HG02763 (cell line): Measurements from ENCODE around the gene PRXL2B.
"Not testable (repeated sequence)": the region's sequence is repeated elsewhere in the genome, so short reads cannot be mapped to it uniquely, and the experiment has no call there.

Source experiments
- ATAC-seq: cut with Tn5 transposase; IDR thresholded peaks from one replicate; pipeline ENCODE4 v1.9.1; 2021; ENCODE audit warnings: mild to moderate bottlenecking, moderate library complexity; ENCODE audit not compliant: unreplicated experiment

Gene PRXL2B

DNA sequence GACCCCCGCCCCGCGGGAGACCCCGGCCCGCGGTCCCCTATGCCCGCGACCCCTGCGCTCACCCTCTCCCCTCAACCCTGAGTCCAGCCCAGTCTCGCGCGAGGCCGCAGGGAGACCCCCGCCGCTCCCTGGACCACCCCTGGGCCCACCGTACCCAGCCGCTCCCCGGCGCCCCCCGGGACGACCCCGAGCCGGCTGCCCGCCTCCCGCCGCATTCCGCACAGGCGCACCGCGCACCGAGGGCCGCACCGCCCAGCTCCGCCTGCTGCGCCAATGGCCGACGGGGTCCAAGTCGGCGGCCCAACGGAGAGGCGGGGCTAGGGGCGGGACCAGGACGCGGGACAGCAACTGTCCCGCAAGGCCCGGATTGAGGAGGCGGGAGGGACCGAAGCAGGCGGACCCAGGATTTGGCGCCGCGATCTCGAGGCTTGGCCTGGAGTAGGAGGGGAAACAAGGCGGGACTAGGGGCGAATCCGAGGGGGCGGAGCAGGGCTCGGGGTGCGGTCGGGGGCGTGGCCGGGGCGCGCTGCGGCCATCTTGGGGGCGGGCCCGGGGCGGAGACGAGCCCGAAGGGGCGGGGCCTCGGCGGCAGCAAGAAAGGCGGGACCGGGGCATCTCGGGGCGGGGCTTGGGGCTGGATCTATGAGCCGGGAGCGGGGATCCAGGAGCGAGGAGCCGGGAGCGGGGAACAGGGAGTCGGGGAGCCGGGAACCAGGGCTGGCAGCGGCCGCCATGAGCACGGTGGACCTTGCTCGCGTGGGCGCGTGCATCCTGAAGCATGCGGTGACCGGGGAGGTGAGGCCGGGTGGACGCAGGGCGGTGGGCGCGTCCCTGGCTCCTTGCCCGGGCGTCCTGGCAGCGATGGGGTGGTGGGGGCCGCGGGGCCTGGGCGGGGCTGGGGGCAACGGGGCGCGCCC, at the start of gene PRXL2B:
PRXL2B (plus strand) TSS at position 624 of the 917 bp plus-strand sequence; CDS start at position 733, 109 bp downstream.
- peak; percentile 69 for ATAC-seq

DNA sequence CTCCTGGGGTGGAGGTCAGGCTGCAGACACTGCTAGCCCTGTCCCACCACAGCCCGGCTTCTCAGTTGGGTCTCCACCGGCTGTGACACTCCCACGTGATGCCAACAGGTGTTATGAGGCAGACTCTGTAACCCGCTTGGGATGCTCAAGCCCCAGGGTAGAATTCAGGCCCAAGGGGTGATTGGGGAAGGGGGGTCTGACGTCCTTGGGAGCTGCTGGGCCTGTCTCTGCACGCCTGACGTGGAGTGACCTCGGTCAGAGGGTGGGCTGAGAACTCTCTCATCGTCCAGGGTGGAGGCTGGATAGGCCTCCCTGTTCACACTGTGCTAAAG, 48.8 kb upstream of the PRXL2B start:
- no peak for ATAC-seq

- ATAC-seq = no peak
These were observed 48.2 kb upstream of the PRXL2B start for GRCh38 chr1:2538376-2538775.

GRCh38 chr1:2538872-2539271, 47.7 kb upstream of the PRXL2B start:
- ATAC-seq = no peak

DNA sequence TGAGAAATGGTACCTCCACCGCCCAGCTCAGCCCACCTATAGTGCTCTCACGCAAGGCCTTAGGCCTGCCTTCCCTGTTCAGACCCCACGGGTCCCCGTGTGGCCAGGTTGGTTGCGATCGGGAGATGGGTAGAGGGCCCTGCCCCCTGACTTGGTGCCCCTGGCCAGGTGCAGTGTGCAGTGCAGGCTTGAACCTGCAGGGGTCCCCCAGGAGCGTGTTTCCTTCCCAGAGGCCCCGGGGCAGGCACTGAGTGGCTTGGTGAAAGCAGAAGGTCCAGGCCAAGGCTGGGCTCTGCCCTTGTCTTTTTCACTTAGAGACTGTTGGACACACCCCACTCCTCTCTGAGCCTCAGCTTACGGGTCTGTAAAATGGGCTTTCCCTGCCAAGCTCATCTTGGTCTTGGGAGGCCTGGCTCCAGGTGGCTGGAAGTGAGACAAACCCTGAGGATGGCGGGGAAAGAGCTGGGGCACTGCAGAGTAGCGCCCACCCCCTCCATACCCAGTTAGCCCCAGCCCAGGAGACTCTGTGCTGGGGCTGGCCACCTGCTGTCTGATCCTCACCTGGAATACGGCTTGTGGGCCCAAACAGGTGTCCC, 47.2 kb upstream of the PRXL2B start:
- ATAC-seq = no peak

GRCh38 chr1:2540816-2541492, 45.6 kb upstream of the PRXL2B start:
- no peak for ATAC-seq

DNA sequence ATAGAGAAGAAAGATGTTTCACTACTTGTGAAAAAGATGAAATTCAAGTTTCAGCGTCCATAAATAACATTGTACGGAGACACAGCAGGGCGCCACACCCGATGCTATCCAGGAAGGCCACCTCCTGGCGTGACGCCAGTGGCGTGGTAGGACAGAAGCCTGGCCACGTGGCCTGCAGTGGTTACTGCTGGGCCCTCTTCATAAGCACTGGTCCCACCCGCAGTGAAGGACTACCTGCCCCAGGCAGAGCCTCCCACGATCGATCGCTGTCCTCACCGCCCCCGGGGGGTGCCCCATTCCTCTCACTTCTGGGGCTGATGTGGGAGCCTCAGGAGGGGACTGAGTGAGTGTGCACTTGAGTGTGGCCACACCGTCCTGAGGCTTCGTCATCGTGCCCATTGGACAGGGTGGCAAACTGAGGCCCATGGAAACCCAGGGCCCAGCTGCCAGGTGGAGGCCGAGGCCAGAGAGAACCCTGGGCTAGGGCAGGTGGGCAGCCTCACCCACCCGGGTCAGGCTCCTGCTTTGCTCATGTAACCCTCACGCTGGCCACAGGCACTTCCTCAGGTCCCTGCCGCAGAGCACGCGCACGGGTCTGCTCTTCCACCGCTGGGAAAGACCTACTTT, 44.8 kb upstream of the PRXL2B start:
- ATAC-seq = no peak

DNA sequence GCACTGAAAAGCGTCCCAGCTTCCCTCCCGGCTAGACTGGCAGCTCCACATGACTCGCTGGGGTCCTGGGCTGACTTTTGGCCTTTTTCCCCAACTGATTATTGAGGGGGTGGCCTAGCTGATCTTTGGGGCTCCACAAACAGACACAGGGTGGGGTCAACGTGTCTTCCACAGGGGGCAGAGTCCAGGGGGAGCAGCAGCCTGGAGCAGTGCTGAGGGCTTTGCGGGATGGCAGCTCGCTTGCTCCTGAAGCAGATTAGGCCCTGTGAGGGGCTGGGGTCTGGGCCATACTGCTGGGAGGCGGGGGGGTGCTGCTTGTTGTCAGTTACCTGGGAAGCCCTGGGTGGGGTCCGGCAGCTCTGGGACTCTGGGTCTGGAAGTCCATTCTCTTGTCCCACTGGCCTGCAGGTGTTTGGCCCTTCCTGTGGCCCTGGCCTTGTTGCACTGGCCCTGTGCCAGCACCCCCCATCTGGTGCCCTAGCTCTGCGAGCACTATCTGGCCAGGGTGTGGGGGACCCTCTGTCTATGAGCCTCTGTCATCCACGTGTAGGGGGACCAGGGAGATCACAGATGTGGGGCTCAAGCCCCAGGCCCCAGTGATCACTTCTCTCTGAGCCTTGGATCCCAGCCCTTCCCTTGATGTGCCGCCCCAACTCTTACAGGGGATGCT, 44.2 kb upstream of the PRXL2B start:
- ATAC-seq = no peak

GRCh38 chr1:2543543-2544092, 43.0 kb upstream of the PRXL2B start:
- no peak for ATAC-seq

GRCh38 chr1:2544093-2544874, 42.3 kb upstream of the PRXL2B start:
- ATAC-seq = no peak

DNA sequence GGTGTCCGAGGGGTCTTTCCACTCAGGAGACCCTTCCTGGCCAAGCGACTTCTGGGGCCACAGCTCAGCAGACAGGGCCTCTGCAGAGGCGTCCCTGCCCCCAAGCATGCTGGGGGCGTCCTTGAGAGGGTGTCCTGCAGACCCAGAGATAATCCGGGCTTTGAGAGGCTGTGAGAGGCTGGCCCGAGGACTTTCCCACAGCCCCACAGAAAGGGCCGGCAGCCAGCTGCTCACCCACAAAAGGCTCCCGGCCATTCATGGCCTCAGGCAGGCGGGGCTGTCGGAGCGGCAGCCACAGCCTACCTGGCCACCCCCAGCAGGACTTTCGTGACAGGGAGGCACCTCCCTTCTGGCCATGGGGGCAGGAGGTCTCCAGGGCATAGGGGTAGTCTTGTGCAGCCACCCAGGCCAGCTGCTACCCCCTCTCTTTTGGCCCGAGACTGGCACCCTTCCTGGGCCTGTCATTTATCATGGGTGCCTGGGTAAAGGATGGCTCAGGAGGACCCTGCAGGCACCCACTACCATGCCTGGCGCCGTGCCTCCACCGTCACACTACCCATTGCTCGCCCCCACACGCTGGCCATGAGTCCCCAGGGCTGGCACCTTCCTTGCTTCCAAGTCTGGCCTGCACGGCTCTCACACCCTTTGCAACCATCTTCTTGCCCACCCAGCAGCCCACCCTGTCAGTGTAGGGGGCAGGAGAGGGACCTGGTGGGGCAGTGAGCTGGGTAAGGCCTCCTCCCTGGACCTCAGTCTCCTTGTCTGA, 41.5 kb upstream of the PRXL2B start:
- no peak for ATAC-seq

DNA sequence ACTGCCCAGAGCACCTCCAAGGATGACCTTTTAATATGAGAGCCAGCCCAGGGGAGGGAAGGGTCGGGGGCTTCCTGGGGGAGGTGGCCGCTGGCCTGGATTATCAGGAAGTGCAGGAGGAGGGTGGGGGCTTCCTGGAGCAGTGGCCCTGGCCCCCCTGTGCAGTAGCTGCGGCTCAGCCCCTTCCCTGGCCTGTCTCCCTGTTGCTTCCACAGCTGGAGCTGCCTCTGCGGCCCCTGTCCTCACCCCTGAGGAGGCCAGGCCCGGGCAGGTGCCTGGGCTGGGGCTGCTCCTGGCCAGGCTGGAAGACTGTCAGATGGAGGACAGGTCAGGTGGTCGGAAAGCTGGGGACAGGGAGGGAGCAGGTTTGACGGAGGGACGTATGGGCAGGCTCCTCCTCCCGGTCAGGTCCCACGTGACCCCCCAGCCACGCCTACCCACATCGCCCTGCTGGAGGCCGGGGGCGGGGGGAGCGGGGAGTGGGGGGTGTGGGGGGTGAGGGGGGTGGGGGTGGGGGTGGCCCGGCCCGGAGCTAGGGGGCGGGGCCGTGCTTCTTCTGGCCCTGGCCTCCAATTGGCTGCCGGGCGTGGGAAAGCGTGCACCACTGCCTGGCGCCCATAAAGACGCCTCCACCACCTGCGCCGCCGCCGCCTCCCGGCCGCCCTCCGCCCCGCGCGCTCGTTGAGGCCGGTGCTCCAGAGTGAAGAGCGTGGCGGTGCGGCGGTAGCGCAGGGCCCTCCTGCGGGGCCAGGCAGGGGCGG, 40.6 kb upstream of the PRXL2B start:
- peak; percentile 35 for ATAC-seq

DNA sequence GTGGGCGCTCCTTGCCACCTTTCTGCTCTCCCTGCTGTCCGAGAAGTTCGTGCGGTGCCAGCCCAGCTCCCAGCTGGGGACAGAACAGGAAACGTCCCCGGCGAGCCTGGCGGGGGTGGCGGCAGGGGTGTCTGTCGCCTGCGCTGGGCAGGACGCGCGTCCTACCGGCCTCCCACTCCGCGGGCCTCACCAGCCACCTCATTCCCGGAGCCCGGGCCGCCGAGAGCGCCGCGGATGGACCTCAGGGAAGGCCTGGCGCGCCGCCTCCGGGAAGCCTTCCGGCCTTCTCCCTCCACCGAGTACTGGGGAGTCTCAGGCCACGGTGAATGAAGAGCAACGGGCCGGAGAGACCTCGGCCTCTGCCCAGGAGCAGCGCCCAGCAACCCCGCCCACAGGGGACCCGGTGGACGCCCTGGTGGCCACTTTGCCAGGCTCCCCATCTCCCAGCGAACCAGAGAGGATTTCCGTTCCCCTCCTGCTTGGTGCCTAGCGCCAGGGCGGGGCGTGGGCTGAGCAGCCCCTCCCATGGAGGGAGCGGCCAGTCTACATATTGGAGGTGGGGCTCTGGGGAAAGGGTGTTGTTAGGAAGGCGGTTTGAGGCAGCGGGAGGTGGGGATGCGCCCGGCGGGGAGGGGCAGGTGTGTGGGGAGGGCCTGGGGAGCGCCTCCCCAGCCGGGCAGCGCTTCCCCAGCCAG, 39.9 kb upstream of the PRXL2B start:
- ATAC-seq = peak; percentile 24

GRCh38 chr1:2547210-2548067, 39.1 kb upstream of the PRXL2B start:
- ATAC-seq = no peak

DNA sequence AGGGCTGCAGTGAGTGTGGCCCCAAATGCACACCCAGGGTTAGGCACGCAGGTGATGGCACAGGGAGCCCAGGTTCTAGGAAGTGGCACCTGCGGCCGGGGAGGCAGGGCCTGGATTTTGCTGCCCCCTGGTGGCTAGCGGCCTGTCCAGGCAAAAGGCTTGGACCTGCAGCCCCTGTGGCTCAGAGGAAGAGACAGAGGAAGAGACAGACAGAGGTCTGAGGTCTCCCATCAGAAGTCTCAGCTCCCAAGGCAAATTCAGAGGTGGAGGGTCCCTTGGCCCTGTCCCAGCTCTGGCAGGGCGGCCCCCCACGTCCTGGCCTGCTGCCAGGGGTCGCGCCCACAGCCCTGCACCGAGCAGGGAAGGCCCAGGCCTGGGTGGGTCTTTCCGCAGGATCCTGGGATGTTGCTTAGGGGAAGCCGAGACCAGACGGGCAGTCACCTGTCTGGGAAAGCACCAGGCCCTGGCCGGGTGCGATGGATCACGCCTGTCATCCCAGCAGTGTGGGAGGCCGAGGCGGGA, 38.4 kb upstream of the PRXL2B start:
- no peak for ATAC-seq

DNA sequence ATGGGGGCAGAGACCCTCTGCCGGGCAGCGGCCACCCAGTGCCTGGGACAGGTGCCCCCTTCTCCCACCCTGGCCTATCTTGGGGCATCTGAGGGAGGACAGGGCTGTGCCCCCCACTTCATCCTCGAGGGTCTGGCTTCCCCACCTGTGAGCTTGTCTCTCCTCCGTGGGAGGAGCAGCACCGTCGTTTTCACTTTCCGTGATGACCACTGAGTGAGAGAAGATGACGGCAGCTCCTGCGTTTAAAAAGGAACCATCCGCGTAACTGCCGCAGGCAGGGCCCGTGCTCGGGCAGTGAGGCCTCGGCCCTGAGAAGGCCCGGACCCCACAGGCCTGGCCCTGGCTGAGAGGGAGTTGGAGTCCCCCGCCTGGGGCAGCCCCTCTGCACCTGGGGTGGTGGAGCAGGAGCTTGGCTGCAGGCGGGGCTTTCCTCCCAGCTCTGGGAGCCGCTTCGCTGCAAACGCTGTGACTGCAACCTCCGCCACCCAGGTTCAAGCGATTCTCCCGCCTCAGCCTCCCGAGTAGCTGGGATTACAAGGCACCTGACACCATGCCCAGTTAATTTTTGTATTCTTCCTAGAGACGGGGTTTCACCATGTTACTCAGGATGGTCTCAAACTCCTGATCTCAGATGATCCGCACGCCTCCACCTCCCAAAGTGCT, 37.1 kb upstream of the PRXL2B start:
- ATAC-seq = not testable (repeated sequence)
